ENCODE results near the gene EPS8L1. TPM values are rescaled to one million over a fixed set of nuclear protein-coding genes. Genes with fewer than 3 reads are reported as not detected.

The EPS8L1 gene
- polyA plus RNA-seq, 1 donor, result 3.4 TPM

DNA sequence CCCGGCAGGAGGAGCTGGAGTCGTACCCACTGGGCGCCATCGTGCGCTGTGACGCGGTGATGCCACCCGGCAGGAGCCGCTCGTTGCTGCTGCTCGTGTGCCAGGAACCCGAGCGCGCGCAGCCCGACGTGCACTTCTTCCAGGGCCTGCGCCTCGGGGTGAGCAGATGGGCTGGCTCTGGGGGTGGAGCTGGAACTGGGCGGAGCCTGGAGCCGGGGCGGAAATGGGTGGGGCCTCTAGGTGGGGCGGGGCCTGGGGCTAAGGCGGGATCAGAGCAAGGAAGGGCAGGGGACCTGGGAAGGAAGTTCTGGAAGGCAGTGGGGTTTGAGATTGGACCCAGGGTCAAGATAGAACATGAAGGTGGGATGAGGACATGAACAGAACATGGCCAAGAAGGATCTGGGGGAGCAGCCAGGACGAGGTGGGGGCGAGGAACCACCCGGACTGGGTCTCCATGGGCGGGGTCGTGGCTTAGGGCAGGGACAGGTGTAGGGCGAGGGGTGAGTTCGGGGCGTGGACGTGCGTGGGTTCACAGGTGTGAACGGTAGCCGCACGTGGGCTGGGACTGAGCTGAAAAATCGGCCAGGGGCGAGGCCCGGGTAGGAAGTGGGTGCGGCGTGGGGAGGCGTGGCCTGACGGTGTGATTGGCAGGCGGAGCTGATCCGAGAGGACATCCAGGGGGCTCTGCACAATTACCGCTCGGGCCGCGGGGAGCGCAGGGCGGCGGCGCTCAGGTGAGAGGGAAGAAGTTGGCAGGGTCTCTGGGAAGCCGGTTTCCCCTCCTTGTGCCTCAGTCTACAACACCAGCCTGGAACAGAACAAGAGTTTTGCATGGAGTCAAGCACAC is 4.7 kb downstream of the EPS8L1 start:
- DNase-seq (ENCODE audit: low read depth), result no peak

GRCh38 chr19:55080968-55081769 is 5.5 kb downstream of the EPS8L1 start:
- DNase-seq (ENCODE audit: low read depth), result no peak

DNA sequence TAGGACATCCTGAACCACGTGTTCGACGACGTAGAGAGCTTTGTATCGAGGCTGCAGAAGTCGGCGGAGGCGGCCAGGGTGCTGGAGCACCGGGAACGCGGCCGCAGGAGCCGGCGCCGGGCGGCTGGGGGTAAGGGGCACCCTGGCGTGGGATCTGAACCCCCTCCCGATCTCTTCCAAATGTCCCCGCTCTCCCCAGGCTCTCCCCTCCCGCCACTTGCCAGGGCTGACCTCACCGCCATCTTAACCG is 6.0 kb downstream of the EPS8L1 start:
- DNase-seq (ENCODE audit: low read depth), result no peak

- DNase-seq (ENCODE audit: low read depth), result no peak
These were observed 6.6 kb downstream of the EPS8L1 start for GRCh38 chr19:55082020-55082851.

DNA sequence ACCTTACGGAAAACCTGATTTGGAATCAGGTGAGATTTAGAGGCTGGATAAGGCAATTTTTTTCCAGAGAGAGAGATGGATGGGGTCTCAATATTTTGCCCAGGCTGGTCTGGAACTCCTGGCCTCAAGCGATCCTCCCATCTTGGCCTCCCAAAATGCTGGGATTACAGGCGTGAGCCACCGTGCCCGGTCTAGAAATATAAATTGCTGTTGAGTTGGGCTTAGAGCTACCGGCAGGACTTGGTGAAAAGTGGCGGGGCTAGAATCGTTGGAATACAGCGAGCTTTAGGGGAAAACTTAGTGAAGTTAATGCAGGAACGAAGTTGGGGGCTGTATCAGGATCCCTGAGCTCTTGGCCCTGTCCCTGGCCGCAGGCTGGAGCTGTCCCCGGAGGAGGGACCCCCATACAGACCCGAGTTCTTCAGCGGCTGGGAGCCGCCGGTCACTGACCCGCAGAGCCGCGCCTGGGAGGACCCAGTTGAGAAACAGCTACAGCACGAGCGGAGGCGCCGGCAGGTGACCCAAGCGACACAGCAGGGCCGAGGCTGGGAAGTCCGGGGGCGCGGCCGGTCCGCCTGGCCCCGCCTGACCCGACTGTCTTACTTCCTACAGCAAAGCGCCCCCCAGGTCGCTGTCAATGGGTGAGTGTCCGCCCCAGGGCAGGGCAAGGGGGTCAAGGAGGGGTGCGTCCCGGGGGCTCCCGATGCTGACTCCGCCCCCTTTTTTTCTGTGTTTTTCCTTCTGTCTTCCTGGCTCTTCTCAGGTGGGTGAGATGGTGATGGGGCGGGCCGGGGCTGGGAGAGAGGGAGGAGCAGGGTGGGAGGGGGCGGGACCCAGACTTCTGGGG is 7.6 kb downstream of the EPS8L1 start:
- DNase-seq (ENCODE audit: low read depth), result no peak

- no peak for DNase-seq (ENCODE audit: low read depth)
These were observed 8.7 kb downstream of the EPS8L1 start for GRCh38 chr19:55084416-55084815.

- no peak for DNase-seq (ENCODE audit: low read depth)
These were observed 10.4 kb downstream of the EPS8L1 start for GRCh38 chr19:55085923-55086715.

- DNase-seq (ENCODE audit: low read depth), result peak; percentile 39
These were observed 11.3 kb downstream of the EPS8L1 start for GRCh38 chr19:55086730-55087541.

GRCh38 chr19:55087542-55087901 is 11.9 kb downstream of the EPS8L1 start:
- DNase-seq (ENCODE audit: low read depth), result no peak

DNA sequence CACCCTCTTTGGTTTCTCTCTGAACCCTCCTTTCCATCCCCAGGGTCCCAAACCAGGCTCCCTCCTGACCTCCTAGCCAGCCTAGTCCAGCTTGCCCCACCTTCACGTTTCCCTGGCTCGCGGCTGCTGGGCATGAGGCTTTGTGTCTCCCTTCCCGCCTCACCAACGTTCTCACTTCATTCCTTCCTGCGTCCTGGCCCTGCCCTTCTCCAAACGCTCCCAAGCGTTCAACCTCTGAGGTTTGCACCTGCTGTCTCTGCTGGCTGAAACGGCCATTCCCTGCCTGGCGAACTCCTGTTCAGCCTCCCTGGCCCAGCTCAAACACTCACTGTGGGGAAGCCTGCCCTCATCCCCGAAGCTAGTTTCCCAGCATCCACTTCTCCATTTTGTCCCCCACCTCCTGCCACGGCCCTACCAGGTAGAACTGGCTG is 12.4 kb downstream of the EPS8L1 start:
- no peak for DNase-seq (ENCODE audit: low read depth)

DNA sequence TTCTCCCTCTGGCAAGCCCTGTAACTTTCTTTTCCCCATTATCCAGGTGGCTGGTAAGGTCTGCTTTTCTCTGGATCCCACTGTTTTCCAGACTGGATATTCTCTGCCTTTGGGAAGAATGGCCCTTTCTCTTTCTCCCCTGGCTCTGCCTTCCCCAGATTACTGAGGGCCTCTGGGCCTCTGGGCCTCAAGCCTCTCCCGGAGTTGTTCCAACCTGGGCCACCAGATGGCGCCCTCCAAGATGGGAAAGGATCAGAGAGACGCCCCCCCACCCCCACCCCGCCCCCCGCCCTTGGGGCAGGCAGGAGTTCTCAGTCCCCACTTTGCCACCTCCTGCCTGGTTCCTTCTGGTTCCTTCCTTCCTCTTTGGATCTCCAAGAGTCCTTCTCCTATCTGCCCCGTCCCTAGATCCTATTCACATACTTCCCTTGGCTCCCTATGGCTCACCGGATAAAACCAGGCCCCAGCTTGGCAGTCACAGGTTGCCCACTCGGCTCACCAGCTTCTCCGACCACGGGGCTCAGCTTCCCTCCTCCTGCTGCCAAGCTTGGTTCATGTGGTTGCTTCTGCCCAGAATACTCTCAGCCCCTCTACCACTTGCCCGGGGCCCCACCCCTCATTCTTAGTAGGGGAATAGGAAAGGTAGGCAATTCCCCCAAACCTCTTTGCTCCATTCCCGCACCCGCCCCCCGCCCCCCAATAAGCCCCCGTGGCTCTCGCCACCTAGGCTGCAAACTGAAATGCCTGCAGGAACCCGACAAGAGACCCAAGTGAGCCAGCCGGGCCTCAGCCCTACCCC is 13.1 kb downstream of the EPS8L1 start:
- no peak for DNase-seq (ENCODE audit: low read depth)

GRCh38 chr19:55089342-55089944 is 13.8 kb downstream of the EPS8L1 start:
- no peak for DNase-seq (ENCODE audit: low read depth)

GRCh38 chr19:55090564-55090963 is 14.9 kb downstream of the EPS8L1 start:
- no peak for DNase-seq (ENCODE audit: low read depth)

GRCh38 chr19:55091126-55091910 is 15.6 kb downstream of the EPS8L1 start:
- DNase-seq (ENCODE audit: low read depth), result no peak

GRCh38 chr19:55091955-55092354 is 16.3 kb downstream of the EPS8L1 start:
- no peak for DNase-seq (ENCODE audit: low read depth)

DNA sequence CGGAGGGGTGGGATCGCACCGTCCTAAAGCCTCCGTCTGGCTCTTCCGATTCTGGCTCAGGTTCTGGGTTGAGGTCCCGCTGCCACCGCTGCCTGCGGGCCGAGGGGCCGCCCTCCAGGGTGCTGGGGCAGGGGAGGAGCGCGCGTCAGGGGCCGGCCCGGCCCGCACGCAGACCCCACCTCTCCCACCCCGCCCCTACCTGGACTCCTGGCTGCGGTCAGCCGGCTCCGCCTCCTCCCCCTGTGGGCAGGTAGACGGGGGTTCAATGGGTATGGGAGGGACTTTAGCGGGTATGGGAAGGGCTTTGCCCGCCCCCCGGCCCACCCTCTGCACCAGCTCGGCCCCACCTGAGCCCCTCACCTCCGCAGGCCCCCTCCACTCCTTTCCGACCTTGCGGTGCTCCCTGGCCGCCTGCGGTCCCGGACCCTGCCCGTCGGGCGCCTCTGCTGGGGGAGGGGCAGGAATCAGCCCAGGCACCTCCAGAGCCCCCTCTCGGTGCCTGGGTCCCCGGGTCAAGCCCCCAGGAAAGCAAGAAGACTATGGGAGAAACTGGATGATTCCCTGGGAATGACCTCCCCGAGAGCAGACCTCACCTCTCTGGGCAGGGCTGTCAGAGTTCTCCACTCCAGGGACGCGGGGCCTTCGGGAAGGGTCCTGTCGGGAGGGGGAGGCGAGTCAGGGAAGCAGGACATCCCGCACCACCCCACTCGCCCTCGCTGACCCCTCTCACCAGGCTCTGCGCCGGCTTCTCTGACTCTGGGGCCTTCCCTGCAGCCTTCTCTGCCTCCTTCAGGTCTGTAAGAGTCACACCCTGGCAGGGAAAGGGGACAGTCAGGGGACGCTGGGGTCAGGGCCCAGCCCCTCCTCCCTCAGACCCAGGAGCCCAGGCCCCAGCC is 17.0 kb downstream of the EPS8L1 start:
- no peak for DNase-seq (ENCODE audit: low read depth)
